Kidney (tissue), 14 donors: ENCODE measurements around the gene CTNNBL1. TPM values are rescaled to one million over a fixed set of nuclear protein-coding genes. Genes with fewer than 3 reads are reported as not detected.
A peak's percentile ranks its signal among the peaks of the same experiment; 100 is the strongest.

Source experiments
- DNase-seq, 5 donors: peaks; one replicate each; pipeline ENCODE4 v3.0.0-alpha.2; 2013 to 2020
- FAIRE-seq: peaks from 2 replicates; lab custom pipeline; 2012; peaks lifted over from hg19 to GRCh38; lab: Jason Lieb, UNC
- H3K27ac ChIP-seq, 2 donors: one replicate each; pipeline ENCODE4 v1.7.0; 2013; ENCODE audit warnings: low read depth in 2 of 2, low read length in 2 of 2, inconsistent platforms in 1 of 2
- H3K27me3 ChIP-seq: one replicate; pipeline ENCODE4 v1.7.1; 2013; ENCODE audit warnings: low read length, inconsistent platforms; ENCODE audit not compliant: control insufficient read depth, insufficient read depth
- H3K36me3 ChIP-seq, 3 donors: one replicate each; pipeline versions ENCODE4 v1.7.0 to v1.7.1; 2013; ENCODE audit warnings: low read length in 3 of 3, control low read depth in 1 of 3, inconsistent platforms in 1 of 3; ENCODE audit not compliant: insufficient read depth in 3 of 3, control insufficient read depth in 2 of 3
- H3K4me1 ChIP-seq, 3 donors: one replicate each; pipeline versions ENCODE4 v1.7.0 to v1.7.1; 2013; ENCODE audit warnings: low read length in 3 of 3, inconsistent platforms in 1 of 3, low read depth in 1 of 3; ENCODE audit not compliant: control insufficient read depth in 2 of 3, insufficient read depth in 2 of 3
- H3K4me3 ChIP-seq, 3 donors: one replicate each; pipeline versions ENCODE4 v1.7.0 to v1.8.1; 2013; ENCODE audit warnings: low read length in 3 of 3, control low read depth in 1 of 3, inconsistent platforms in 1 of 3
- H3K9ac ChIP-seq, 3 donors: one replicate each; pipeline versions ENCODE4 v1.7.0 to v1.7.1; 2013; ENCODE audit warnings: low read length in 3 of 3, control low read depth in 1 of 3, inconsistent platforms in 1 of 3
- H3K9me3 ChIP-seq, 3 donors: one replicate each; pipeline versions ENCODE4 v1.7.0 to v1.7.1; 2013; ENCODE audit warnings: low read length in 3 of 3, control low read depth in 1 of 3, inconsistent platforms in 1 of 3; ENCODE audit not compliant: control insufficient read depth in 2 of 3, insufficient read depth in 1 of 3
- intact Hi-C: fragments of 100-400 bp; cut with DNase I; formaldehyde crosslinking; loops from one replicate; pipeline ENCODE4 v1.11.1; 2022
- polyA plus RNA-seq: library from polyadenylated mRNA; stranded (reverse); fragments of 350-450 nt; fragmentation: Illumina TruSeq; extraction: RNeasy Lipid Tissue Mini Kit (QIAGEN cat#74804); gene quantifications from one replicate; pipeline ENCODE4 v1.2.3, GENCODE V29; 2014; ENCODE audit warnings: low read depth, low replicate concordance; ENCODE audit not compliant: insufficient read depth
- total RNA-seq: library from RNA; stranded (reverse); fragmentation: NEBNext Ultra II Directional; extraction: Animal tissue kit (Norgen Biotek cat#: 25700); gene quantifications from one replicate; pipeline ENCODE4 v1.2.1, GENCODE V29; 2021
- TF ChIP-seq, protein P1 (sequence below): IDR thresholded peaks from 3 replicates; pipeline ENCODE4 v1.5.1; 2012; ENCODE audit warnings: mild to moderate bottlenecking, moderate library complexity, borderline replicate concordance; ENCODE audit not compliant: insufficient read depth; ENCODE audit errors: extremely low read depth
- donor health status: control.
- donor health status: control.
- donor health status: control.
- donor health status: control.
- donor health status: control.
- donor health status: DM: yes; HTN: yes; CAD: no.
- donor health status: Normal renal cell carcinoma (clear cell type).

The CTNNBL1 gene
- total and polyA plus RNA-seq, 2 donors from 2014 or later: 40.9 to 70.9 TPM

- Histone ChIP-seq H3K4me3 (no peak overlapping the region), H3K9ac (no peak overlapping the region), H3K4me1 (no peaks in the 10 kb centered on the region), H3K27me3 (no peaks in the 10 kb centered on the region), H3K9me3 (no peaks in the 10 kb centered on the region), H3K36me3 (peaks cover 2 to 19% (median 6%) of the 10 kb centered on the region in 3 donors), H3K27ac (no peak overlapping the region)
- DNase-seq (no peak), FAIRE-seq (no peak)
- intact Hi-C loops: no loop called here
- TF ChIP-seq, protein P1, sequence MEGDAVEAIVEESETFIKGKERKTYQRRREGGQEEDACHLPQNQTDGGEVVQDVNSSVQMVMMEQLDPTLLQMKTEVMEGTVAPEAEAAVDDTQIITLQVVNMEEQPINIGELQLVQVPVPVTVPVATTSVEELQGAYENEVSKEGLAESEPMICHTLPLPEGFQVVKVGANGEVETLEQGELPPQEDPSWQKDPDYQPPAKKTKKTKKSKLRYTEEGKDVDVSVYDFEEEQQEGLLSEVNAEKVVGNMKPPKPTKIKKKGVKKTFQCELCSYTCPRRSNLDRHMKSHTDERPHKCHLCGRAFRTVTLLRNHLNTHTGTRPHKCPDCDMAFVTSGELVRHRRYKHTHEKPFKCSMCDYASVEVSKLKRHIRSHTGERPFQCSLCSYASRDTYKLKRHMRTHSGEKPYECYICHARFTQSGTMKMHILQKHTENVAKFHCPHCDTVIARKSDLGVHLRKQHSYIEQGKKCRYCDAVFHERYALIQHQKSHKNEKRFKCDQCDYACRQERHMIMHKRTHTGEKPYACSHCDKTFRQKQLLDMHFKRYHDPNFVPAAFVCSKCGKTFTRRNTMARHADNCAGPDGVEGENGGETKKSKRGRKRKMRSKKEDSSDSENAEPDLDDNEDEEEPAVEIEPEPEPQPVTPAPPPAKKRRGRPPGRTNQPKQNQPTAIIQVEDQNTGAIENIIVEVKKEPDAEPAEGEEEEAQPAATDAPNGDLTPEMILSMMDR: no peak
Measured at GRCh38 chr20:37776526-37776925, 82.7 kb downstream of the CTNNBL1 start.

- H3K9me3 ChIP-seq: no peaks in the 10 kb centered on the region
- DNase-seq (peak in 1 of 5 donors; percentile 7), FAIRE-seq (no peak)
- no peaks in the 10 kb centered on the region for H3K4me1 ChIP-seq
- TF ChIP-seq, protein P1: no peak
- no peaks in the 10 kb centered on the region for H3K27me3 ChIP-seq
- peaks cover 2 to 19% (median 6%) of the 10 kb centered on the region in 3 donors for H3K36me3 ChIP-seq
- H3K4me3 ChIP-seq: no peak overlapping the region
- no peak overlapping the region for H3K27ac ChIP-seq
- intact Hi-C loops: no loop called here
- H3K9ac ChIP-seq: no peak overlapping the region
Measured at GRCh38 chr20:37777012-37777950, 83.5 kb downstream of the CTNNBL1 start.

DNA sequence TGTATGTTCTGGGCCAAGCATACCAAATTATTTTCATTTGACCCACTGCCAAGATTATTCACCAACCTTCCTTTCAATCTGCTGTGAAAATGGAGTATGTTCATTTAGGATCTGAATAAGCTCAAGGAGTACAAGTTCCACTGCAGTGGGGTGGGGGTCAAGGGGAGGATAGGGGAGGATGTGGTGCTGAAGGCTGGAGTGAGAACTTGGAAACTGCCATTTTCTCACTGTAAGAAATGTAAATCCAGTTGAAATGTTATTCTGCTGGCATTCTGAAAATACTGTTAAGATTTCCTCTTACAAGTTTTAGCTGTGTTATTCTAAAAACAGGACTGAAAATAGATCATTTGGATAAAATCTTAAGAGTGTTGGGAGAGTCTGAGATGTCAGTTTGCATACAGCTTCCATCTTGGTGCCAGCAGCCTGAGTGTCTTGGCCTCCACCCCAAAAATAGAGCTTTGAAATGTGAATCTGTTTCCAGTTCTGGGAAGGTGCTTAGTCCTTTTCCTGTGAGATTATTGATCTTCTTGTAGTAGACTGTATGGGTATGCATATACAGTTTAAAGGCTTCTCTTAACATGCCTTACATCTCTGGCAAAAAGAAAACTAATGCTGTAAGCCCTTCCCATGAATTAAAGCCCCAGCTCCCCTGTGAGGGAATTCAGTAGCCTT lies 84.3 kb downstream of the CTNNBL1 start:
- no peaks in the 10 kb centered on the region for H3K4me1 ChIP-seq
- no peak overlapping the region for H3K27ac ChIP-seq
- intact Hi-C loops: no loop called here
- TF ChIP-seq, protein P1: no peak
- FAIRE-seq: no peak
- H3K9me3 ChIP-seq: no peaks in the 10 kb centered on the region
- no peak overlapping the region for H3K4me3 ChIP-seq
- H3K9ac ChIP-seq: no peak overlapping the region
- no peak for DNase-seq
- H3K27me3 ChIP-seq: no peaks in the 10 kb centered on the region
- peaks cover 2 to 15% (median 6%) of the 10 kb centered on the region in 3 donors for H3K36me3 ChIP-seq
